Hematopoietic multipotent progenitor cell treated with erythropoietin and hydrocortisone succinate and interleukin-3 and kit ligand, for 4 days (in vitro differentiated cells): ENCODE data around the gene ZNF408.
"Not testable (repeated sequence)": the region's sequence is repeated elsewhere in the genome, so short reads cannot be mapped to it uniquely, and the experiment has no call there.

Experiments used
- DNase-seq: peaks from one replicate; pipeline ENCODE4 v3.0.0-alpha.2; 2015

The ZNF408 gene

DNA sequence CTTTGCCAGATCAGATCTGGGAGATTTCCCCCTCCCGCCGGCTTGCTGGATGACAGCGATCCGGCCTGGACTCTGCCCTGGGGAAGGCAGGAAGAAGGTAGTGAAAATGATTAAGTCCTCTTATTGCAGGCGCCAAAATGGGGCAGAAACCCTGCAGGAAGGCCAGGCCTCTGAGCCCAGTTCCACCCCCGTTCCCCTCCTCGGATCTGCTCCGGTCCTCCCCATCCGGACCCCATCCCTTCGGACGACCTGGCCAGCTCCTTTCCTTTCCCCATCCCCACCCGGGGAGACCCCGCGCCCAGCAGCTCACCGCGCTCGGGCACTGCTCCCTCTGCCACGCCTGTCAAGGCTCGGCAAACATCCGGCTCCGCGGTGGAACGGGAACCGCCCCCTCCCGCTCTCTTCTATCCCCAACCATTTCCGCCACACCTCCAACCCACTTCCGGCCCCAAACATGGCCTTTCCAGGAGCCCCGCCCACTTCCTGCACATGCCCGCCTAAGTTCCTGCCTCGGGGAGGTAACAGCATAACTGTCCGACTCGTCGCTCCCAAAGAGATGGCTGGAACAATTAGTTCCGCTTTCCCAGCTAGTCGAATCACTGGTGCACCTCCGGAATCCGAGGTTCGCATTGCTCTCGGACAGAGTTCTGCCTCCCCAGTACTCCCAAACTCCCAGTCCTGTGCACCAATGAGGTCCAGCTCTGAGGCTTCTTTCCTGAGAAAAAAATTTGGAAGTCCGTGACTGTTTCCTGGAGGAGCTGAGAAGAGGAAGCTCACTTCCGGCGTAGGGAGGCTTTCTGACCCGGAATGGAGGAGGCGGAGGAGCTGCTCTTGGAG lies at the start of gene ZNF408, which contains the start of gene ARHGAP1:
Gene ZNF408 (plus strand): TSS at position 791 of the 837 bp plus-strand sequence. CDS start 17 bp downstream, at position 808.
Gene ARHGAP1 (minus strand): TSS at position 379 of the 837 bp plus-strand sequence. CDS start 4,512 bp downstream, outside the sequence.
- DNase-seq: peak; percentile 100

DNA sequence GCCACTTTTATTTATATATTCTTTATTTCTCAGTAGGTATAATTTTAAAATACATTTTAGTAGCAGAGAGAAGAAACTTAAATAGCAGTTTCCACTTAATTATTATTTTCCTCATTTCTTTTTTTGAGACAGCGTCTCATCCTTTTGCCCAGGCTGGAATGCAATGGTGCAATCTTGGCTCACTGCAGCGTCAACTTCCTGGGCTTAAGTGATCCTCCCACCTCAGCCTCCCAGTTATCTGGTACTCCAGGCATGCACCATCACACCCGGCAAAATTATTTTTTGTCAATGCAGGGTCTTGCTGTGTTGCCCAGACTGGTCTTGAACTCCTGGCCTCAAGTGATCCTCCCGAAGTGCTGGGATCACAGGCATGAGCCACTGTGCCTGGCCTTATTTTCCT lies 45.2 kb upstream of the ZNF408 start:
- no peak for DNase-seq

DNA sequence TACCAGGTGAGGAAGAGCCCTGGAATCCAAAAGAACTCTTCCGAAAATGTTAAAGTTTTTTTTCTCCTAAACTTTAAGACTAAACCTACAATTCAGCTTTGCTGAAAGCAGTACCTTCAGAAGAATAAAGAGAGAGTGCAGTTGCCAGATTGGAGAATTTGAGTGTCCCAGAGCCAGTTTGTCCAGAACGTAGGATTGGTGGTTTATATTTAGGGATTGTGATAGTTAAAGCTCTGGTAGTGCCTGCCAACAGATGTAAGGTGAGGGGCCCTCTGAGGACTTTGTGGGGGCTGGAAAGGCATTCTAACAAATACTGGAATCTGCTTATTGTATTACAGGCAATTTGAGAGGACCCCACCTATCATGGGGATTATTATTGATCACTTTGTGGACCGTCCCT lies 43.6 kb upstream of the ZNF408 start:
- no peak for DNase-seq

DNA sequence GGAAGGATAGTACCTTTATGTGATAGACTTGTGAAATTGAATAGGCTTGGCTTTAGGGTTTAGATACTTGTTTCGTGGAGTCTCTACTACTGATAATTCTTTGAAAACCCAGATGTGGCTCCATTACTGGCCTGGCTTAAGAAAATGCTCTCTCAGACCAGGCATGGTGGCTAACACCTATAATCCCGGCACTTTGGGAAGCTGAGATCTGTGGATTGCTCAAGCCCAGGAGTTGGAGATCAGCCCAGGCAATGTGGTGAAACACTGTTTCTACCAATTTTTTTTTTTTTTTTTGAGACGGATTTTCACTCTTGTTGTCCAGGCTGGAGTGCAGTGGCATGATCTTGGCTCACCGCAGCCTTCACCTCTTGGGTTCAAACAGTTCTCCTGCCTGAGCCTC lies 42.6 kb upstream of the ZNF408 start:
- no peak for DNase-seq

DNA sequence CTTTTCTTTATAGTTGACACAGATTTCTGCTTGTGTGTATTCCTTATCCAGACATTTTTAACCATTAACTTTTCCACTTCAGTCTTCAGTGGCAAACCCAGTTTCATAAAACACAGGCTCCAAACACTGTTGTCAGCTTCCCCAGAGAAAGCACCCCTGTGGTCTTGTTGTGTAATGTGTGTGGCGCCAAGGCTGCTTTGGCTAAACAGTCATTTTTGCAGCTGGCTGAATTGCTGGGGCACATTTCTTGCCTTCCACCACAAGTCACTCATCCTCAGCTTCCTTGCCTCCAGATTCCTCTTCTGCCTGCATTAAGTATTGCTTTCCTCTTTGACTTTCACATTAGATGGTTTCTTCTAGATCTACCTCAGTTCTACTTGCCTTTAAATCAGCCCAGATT lies 40.9 kb upstream of the ZNF408 start:
- DNase-seq: peak; percentile 88

DNA sequence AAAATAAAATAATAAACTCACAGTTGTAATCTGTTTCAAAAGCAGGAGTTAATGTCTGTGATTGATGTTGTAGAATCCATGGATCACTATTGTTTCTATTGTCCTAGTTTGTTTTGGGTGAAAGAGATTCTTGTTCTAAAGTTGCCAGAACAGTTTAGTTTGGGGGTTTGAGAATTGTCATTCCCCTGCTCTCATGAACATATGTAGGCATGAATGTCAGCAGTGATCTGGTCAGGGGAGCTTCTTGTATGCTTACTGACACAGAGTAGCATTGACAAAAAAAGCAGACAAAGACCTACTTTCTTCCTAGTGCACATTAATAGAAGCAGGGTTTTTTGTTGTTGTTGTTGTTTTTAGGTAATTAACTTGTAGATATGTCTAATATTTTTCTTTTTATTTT lies 39.0 kb upstream of the ZNF408 start:
- no peak for DNase-seq

DNA sequence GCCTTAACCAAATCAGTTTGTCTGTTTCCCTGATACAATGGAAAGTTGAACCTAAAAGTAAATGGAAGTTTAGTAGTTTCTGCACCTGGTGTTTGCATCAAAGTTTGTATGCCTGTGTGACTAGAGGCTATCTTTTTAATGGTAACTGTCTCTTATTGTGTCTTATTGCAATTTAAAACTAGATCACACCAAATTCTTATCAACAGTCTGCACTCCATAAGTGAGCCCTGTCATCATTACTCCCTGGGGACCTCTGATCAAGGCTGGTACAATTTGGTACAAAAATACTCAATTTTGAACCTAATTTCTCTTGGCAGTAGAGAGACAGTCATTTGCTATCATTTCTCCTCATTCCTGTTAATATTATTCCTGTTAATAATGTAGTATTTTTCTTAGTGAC lies 38.5 kb upstream of the ZNF408 start:
- peak; percentile 38 for DNase-seq

DNA sequence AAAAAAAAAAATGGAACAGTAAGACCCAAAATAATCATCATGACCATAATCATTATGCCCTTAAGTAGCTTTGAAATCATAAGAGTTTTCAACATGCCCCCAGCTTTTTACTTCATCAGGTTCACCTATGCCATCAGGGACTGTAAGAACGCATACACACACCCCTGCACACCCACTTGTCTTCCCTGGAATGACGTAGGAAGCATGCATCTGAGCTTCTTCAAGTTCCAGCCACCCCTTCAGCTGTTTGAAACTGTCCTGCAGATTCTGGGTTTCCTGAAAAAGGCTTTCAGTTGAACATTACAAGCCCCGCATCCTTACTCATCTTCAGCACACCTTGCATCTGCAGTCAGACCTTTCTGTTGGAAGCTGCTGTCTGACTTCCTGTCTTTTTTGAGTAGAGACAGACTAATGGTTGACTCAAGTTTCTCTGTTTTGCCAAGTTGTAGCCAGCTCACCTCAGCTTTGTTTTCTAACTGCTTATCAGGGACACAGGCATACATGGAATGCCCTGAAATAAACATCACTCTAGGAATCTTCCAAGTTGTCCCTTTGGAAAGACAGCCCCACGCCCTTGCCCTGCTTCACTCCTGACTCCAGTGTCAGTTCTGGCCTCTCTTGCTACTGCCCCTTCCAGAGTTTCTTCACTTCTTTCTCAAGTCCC lies 37.4 kb upstream of the ZNF408 start:
- DNase-seq: no peak

DNA sequence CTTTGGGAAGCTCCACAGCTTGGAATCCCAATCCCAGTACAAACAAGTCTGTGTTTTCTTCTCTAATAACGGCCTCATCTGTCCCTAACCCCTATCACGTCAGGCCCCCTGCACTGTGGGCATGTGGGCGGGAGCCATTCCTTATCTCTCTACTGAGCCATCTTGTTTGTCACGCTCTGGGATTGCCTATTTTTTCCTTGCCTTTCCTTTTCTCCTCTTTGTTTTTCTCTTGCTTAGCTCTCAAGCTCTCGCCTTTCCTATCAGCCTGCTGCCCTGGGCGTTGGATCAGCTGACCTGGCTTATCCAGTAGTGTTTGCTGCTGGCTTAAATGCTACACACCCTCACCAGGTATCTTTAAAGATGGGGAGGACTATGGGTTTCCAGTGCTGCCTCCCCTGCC lies 36.2 kb upstream of the ZNF408 start:
- peak; percentile 56 for DNase-seq

DNA sequence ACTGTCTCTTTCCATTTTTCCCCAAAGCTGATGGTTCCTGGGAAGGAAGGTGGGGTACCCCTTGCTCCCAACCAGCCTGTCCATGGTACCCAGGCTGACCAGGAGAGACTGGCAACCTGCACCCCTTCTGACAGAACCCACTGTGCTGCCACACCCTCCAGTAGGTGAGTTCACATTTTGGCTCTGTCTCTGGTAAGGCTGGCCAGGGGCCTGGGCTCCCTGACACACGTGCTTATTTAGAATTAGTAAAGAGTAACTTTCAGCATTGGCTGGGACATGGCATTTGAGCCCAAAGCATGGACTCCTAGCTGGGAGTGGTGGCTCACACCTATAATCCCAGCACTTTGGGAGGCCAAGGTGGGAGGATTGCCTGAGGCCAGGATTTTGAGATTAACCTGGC lies 35.5 kb upstream of the ZNF408 start:
- DNase-seq: no peak

DNA sequence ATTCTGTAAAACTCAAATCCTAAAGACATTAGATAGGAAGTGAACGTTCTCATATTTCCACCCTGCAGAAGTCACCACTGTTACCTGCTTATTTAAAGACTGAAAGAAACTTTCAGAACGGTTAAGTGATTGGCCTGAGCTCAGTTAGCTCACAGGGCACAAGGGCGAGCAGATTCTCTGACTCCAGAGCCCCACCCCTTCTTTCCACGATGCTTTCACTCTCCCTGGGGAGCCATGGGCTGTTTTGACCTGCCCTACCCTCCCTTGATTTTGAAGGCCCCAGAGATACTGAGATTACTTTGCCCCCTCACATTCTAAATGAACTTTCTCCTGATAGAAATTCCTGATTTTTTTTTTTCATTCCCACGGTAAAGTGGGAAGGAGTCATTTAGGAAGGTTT lies 34.3 kb upstream of the ZNF408 start:
- no peak for DNase-seq

DNA sequence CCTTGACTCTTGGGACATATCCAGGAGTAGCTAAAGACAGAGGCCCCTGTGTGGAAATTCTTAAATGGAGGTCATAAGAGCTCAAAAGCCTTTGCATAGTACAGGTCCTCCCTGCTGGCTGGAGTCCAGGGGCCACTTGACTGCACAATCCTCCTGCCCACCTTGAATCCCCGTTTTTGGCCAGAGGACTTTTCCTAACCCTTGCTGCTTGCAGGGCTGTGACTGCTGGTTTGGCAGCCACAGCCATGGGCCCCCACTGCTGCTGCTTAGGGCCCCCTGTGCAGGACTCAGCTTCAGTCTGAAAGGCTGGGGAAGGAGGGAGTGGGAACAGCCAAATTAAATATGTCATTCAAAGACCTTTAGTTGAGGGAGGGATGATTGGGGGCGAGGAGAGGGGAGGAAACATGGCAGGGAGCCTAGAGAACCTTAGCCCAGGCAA lies 33.8 kb upstream of the ZNF408 start:
- DNase-seq: no peak

DNA sequence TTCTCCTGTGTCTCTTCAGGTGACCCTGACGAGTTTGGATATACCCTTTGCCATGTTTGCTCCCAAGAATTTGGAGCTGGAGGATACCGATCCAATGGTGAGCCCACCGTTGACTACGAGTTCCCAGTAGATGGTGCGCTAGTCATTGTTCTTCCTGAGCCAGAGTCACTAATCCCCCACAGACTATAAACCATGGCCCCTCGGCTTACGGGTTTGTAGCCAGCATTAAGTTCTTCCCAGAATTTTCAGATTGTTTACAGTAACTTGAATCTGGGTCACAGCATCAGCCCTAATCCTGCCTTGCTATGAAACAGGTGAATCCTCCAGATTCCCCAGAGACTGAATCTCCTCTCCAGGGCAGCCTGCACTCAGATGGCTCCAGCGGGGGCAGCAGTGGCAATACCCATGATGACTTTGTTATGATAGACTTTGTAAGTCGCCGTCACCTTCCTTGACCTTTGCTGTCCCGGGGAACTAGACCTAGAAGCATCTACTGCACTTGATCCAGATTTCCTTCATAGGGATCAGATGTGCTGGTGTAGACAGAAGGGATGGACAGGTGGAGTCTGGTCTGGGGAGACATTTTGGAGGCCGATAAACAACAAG lies 32.2 kb upstream of the ZNF408 start:
- DNase-seq: no peak

DNA sequence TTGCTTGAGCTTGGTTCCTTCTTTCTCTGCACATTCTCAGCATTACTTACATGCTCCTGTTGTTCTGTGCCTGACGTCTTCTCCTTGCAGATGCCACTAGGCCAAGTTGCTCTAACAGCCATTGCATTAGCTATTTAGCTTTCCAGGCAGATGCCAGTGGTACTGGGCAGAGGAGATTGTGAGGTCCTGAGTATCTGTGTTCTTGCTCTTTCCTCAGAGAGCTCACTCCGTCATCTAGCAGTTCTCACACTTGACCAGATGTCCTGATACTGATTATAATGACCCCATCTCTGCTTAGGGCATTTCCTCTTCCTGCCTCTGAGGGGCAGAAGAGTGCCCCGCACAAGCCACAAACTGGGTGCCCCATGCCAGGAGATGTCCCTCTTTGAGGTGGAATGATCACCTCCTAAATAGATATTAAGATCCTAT lies 31.1 kb upstream of the ZNF408 start:
- DNase-seq: peak; percentile 90

DNA sequence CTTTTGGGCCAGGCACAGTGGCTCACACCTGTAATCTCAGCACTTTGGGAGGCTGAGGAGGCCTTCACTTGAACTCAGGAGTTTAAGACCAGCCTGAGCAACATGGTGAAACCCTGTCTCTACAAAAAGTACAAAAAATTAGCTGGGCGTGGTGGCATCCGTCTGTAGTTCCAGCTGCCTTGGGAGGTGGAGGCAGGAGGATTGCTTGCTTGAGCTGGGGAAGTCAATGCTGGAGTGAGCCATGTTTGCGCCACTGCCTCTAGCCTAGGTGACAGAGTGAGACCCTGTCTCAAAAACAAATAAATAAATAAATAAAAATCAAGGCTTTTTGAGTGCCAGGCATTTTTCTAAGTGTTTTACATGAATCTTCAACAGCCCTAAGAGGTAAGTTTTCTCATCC lies 30.3 kb upstream of the ZNF408 start:
- not testable (repeated sequence) for DNase-seq

DNA sequence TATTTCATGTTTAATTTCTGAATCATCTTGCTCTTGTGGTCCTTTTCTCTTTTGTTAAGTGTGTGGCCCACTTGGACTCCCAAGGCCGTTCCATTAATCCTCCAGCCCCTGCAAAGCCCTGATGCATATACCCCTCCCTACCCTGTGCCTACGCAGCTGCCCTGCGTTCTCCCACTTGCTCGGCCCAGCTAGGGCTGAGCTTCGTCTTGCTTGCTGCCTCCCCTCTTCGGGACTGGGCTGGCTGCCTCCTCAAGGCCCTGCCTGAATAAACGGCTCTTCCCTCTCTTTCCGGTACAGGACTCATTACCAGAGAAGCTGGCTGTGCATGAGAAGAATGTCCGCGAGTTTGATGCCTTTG lies 28.9 kb upstream of the ZNF408 start:
- no peak for DNase-seq

DNA sequence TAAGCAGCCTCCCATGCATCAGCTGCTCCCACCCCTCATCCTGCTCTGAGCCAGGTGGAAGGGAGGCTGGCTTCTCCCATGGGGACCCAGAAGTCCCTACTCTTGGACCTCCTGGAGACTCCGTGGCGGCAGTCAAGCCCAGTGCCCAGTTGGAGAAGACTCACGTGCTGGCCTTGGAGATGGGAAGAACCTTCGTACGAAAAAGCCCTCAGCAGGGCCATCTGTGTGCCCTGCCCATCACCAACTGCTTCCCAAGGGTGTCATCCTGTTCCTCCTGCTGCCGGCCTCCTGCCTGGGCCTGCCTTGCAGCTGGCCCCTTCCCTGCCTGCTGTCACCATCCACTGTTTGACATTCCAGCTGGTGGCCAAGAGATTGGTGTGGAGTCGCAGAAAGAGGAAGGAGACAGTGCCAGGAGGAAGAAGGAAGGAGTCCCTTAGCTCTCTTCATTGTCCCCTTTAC lies 28.4 kb upstream of the ZNF408 start:
- DNase-seq: no peak

DNA sequence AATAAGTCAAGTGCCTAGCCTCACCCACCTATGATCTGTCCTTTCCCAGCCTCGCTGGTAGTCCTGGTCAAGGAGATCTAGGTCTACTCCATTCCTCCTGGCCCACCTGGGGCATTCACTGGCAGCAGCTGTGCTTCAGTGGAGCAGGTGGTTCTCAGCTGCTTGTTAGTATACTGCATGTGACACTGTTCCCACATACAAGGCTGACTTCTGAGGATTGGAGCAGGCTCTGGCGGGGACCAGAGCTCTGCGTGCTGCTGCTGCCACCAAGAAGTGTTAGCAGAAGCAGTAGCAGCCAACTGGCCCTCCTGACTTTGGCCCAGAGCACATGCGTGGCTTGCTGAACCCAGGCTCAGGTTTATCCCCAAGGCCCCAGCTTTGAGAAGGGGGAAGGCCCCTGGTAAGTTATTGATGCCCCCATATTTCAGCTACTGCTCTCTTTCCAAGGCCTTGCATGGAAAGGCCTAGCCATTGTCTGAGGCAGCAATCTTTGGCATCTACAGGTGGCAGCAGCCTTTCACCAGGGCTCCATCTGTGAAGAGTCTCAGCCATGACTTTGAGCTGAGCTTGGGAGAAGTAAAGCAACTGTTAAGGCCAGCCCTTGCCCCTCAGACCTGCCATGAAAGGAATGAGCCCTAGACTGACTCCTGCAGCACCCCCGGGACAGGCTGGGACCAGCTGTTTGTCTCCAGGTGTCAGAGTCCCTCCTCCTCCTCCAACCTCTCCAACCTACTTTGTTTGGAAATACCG lies 26.9 kb upstream of the ZNF408 start:
- no peak for DNase-seq

DNA sequence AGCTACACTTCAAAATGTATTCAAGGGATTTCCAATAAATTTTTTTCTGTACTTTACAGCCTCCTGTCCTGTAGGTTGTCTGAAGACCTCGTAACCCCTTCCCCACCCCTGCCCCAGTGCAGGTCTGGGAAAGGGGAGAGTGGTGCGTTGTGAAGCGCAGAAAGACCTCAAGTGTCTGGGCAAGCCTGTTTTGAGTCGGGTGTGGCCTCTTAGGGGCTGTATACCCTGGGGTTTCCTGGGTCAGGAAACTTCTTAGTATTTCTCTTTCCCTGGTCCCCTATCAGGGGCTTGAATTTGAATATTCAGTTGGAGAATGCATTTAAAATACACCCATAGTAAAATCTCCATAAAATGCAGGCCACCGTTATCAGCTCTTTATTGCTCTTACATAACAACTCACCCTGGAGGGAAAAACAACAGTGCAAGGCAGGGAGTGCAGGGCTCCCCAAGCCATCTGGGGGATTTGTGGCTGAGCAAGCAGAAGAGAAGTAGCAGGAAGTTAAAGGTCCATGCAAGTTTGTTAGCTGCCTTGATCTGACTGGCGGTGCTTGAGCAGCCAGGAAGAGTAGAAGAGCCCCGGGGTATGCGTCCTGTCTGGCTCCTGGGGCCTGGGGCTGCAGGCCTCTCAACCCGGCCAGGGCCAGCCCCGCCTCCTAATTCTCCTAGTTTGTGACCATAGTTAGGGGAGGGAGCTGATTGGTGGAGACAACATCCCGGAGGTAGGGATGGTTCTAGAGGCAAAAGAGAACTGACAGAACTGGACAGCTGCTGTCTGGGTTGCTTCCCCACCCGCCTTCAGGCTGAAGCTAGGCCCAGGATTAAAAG lies 26.2 kb upstream of the ZNF408 start:
- DNase-seq: peak; percentile 79

DNA sequence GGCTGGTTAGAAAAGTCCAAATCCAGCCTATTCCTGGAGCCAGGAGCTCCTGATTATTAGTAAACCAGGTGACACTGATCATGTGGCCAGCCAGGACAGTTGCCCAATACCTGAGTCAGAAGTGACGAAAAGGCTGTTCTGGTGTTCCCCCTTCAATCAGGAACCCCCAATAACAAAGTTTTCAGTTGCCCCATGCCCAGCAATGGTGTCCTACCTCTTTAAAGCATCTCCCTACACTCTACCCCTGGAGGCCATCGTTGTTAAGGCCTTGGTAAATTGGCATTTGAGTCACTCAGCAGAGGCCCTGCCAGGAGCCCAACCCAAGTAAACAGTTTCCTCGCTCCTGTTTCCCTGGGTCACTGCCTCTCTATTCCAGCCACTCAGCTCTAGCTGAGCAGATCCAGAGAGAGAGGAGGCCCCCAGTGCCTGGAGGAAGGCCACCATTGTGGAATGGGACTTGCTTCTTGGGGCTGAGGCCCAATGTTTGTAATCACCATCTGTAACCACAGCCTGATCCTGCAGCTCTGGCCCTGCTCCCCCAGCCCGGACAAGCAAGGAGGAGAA lies 25.5 kb upstream of the ZNF408 start:
- peak; percentile 27 for DNase-seq

DNA sequence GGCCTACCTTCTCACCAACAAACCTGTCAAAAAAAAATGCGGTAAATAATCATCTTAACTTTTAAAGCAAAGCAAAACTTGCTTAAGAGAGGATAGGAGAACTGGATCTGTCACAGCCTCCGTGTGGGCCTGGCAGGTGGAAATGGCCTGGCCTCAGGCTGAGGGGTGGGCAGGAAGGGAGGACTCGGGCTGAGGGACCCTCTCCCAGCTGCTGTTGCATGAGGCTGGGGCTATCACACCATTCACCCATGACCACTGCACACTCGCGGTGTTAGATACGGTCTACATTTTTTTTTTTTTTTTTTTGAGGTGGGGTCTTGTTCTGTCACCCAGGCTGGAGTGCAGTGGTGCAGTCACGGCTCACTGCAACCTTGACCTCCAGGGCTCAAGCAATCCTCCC lies 24.9 kb upstream of the ZNF408 start:
- DNase-seq: no peak
